H9 (cell line): ENCODE measurements around the gene C1orf226. TPM values are rescaled to one million over a fixed set of nuclear protein-coding genes. Genes with fewer than 3 reads are reported as not detected.
A peak's percentile ranks its signal among the peaks of the same experiment; 100 is the strongest.

Source experiments
- DNase-seq: peaks from one replicate; pipeline ENCODE4 v3.0.0-alpha.2; 2017
- H2AFZ ChIP-seq: one replicate; pipeline ENCODE4 v1.6.1; 2013; ENCODE audit warnings: mild to moderate bottlenecking, low read length, control low read depth, moderate library complexity
- H2AK5ac ChIP-seq: 2 replicates; pipeline ENCODE4 v1.6.1; 2013; ENCODE audit warnings: low read length, control low read depth, mixed read lengths; ENCODE audit not compliant: insufficient read length
- H2BK120ac ChIP-seq: one replicate; pipeline ENCODE4 v1.6.1; 2013; ENCODE audit warnings: low read depth, mild to moderate bottlenecking, low read length, control low read depth, inconsistent platforms; ENCODE audit not compliant: poor library complexity, severe bottlenecking
- H2BK12ac ChIP-seq: 2 replicates; pipeline ENCODE4 v1.6.1; 2013; ENCODE audit warnings: low read length, control low read depth, mixed read lengths, low read depth; ENCODE audit not compliant: insufficient read length
- H2BK15ac ChIP-seq: 2 replicates; pipeline ENCODE4 v1.6.1; 2013; ENCODE audit warnings: low read depth, low read length, control low read depth
- H2BK20ac ChIP-seq: one replicate; pipeline ENCODE4 v1.6.1; 2013; ENCODE audit warnings: low read depth, mild to moderate bottlenecking, low read length, control low read depth, inconsistent platforms; ENCODE audit not compliant: poor library complexity, severe bottlenecking
- H2BK5ac ChIP-seq: 2 replicates; pipeline ENCODE4 v1.6.1; 2013; ENCODE audit warnings: low read length, control low read depth, mixed read lengths; ENCODE audit not compliant: insufficient read length
- H3K14ac ChIP-seq: 2 replicates; pipeline ENCODE4 v1.6.1; 2013; ENCODE audit warnings: low read length, control low read depth; ENCODE audit not compliant: insufficient read depth
- H3K18ac ChIP-seq: 2 replicates; pipeline ENCODE4 v1.6.1; 2013; ENCODE audit warnings: low read depth, mild to moderate bottlenecking, mixed read lengths, low read length, control low read depth; ENCODE audit not compliant: insufficient read length
- H3K23ac ChIP-seq: 2 replicates; pipeline ENCODE4 v1.6.1; 2013; ENCODE audit warnings: low read length, control low read depth, mixed read lengths, low read depth; ENCODE audit not compliant: insufficient read length
- H3K23me2 ChIP-seq: 2 replicates; pipeline ENCODE4 v1.6.1; 2013; ENCODE audit warnings: low read depth, mild to moderate bottlenecking, mixed read lengths, low read length, control low read depth; ENCODE audit not compliant: insufficient read length, poor library complexity, severe bottlenecking
- H3K27ac ChIP-seq: 2 replicates; pipeline ENCODE4 v1.5.1; 2013; ENCODE audit warnings: low read length, control low read depth, mixed read lengths, low read depth; ENCODE audit not compliant: insufficient read length
- H3K27me3 ChIP-seq: 2 replicates; pipeline ENCODE4 v1.6.1; 2013; ENCODE audit warnings: low read length, control low read depth, inconsistent platforms; ENCODE audit not compliant: insufficient read depth
- H3K4ac ChIP-seq: 2 replicates; pipeline ENCODE4 v1.6.1; 2013; ENCODE audit warnings: low read depth, mild to moderate bottlenecking, control low read depth, inconsistent platforms, low read length, moderate library complexity
- H3K4me1 ChIP-seq: 2 replicates; pipeline ENCODE4 v1.6.1; 2013; ENCODE audit warnings: low read length, control low read depth, inconsistent platforms; ENCODE audit not compliant: insufficient read depth
- H3K4me2 ChIP-seq: 2 replicates; pipeline ENCODE4 v1.6.1; 2013; ENCODE audit warnings: low read length, control low read depth, mixed read lengths; ENCODE audit not compliant: insufficient read length, insufficient read depth
- H3K56ac ChIP-seq: 2 replicates; pipeline ENCODE4 v1.6.1; 2013; ENCODE audit warnings: low read depth, mild to moderate bottlenecking, mixed read lengths, low read length, control low read depth; ENCODE audit not compliant: insufficient read length
- H3K79me1 ChIP-seq: 2 replicates; pipeline ENCODE4 v1.6.1; 2013; ENCODE audit warnings: low read depth, mild to moderate bottlenecking, moderate library complexity, low read length, control low read depth, inconsistent platforms; ENCODE audit not compliant: insufficient read depth, poor library complexity, severe bottlenecking
- H3K79me2 ChIP-seq: 2 replicates; pipeline ENCODE4 v1.6.1; 2013; ENCODE audit warnings: low read length, control low read depth, inconsistent platforms; ENCODE audit not compliant: insufficient read depth
- H3K9ac ChIP-seq: 2 replicates; pipeline ENCODE4 v1.6.1; 2013; ENCODE audit warnings: low read length, control low read depth, mixed read lengths; ENCODE audit not compliant: insufficient read length; ENCODE audit errors: extremely low read depth
- H3K9me3 ChIP-seq: one replicate; pipeline ENCODE4 v1.6.1; 2013; ENCODE audit warnings: low read depth, low read length, inconsistent platforms; ENCODE audit not compliant: control insufficient read depth
- H3T11ph ChIP-seq: one replicate; pipeline ENCODE4 v1.6.1; 2013; ENCODE audit warnings: mild to moderate bottlenecking, low read length, control low read depth, inconsistent platforms
- H4K20me1 ChIP-seq: one replicate; pipeline ENCODE4 v1.6.1; 2013; ENCODE audit not compliant: control insufficient read depth, insufficient read length, insufficient read depth
- H4K5ac ChIP-seq: 2 replicates; pipeline ENCODE4 v1.6.1; 2013; ENCODE audit warnings: low read depth, mild to moderate bottlenecking, mixed read lengths, low read length, control low read depth; ENCODE audit not compliant: insufficient read length
- H4K8ac ChIP-seq: replicated peaks from 2 replicates; pipeline ENCODE4 v1.6.1; 2013; ENCODE audit warnings: low read length, control low read depth, mixed read lengths, low read depth; ENCODE audit not compliant: insufficient read length
- H4K91ac ChIP-seq: 2 replicates; pipeline ENCODE4 v1.6.1; 2013; ENCODE audit warnings: low read depth, mild to moderate bottlenecking, moderate library complexity, mixed read lengths, low read length, control low read depth; ENCODE audit not compliant: insufficient read length
- H3K27ac Mint-ChIP-seq, 3 experiments: 2 replicates in 2 of 3; 3 replicates in 1 of 3; pipeline ENCODE4 v1.8.0; 2020 to 2021; ENCODE audit warnings: mixed read lengths in 3 of 3, mild to moderate bottlenecking in 1 of 3, moderate library complexity in 1 of 3
- H3K27me3 Mint-ChIP-seq: 2 replicates; pipeline ENCODE4 v1.8.0; 2021; ENCODE audit warnings: low read depth, mild to moderate bottlenecking, moderate library complexity, mixed read lengths
- H3K36me3 Mint-ChIP-seq, 3 experiments: 2 replicates in 2 of 3; 3 replicates in 1 of 3; pipeline ENCODE4 v1.8.0; 2020 to 2021; ENCODE audit warnings: low read depth in 3 of 3, mixed read lengths in 3 of 3; ENCODE audit not compliant: insufficient read depth in 1 of 3
- H3K4me1 Mint-ChIP-seq, 2 experiments: 2 replicates each; pipeline ENCODE4 v1.8.0; 2020; ENCODE audit warnings: mixed read lengths in 2 of 2
- H3K4me3 Mint-ChIP-seq, 2 experiments: 2 replicates in 1 of 2; 3 replicates in 1 of 2; pipeline ENCODE4 v1.8.0; 2020 to 2021; ENCODE audit warnings: mild to moderate bottlenecking in 2 of 2, mixed read lengths in 2 of 2, moderate library complexity in 1 of 2
- H3K9me3 Mint-ChIP-seq, 2 experiments: 2 replicates in 1 of 2; 3 replicates in 1 of 2; pipeline ENCODE4 v1.8.0; 2020; ENCODE audit warnings: mild to moderate bottlenecking in 2 of 2, mixed read lengths in 2 of 2, moderate library complexity in 1 of 2
- whole genome bisulfite sequencing: extraction: QIAGEN DNeasy Blood & Tissue Kit; methylation state at CpG from one replicate; pipeline ENCODE4 v1.1.7; 2013; ENCODE audit warnings: missing lambda C conversion rate, low lambda C conversion rate, mixed read lengths; ENCODE audit not compliant: insufficient read length; ENCODE audit errors: extremely low coverage; 5-methylcytosine and 5-hydroxymethylcytosine counted together
- total RNA-seq: library from RNA; stranded (reverse); gene quantifications from 2 replicates; pipeline ENCODE4 v1.2.1, GENCODE V29; 2021
- TF ChIP-seq, protein P1 (sequence below): fragments of 200-600 bp; sonication (generic); conservative IDR thresholded peaks from 3 replicates; pipeline ENCODE4 v1.8.0; 2021; ENCODE audit warnings: antibody characterized with exemption, mild to moderate bottlenecking

The C1orf226 gene
- total RNA-seq, 1 experiment from 2014 or later, result 11.5 TPM

DNA sequence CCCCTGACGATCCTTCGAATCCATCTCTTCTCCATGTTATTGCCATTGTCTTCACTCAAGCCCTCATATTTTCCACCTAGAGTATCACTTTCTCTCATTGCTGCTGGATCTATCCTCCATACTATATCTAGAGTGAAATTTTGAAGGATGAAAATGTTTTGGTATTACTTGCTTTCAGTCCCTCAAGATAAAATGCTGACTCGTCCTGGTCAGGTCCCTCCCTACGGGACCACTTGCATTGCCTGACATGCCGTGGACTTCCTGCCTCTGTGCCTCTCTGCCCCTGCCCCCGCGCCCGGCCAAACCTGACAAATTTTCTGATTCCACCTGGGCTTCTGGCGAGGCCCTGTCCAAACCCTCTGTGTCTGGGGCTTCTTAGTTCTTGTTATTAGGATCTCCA is 28.4 kb upstream of the C1orf226 start:
- no peaks in the 10 kb centered on the region for H3K9me3 Mint-ChIP-seq
- Histone ChIP-seq H4K91ac (no peak overlapping the region), H3K14ac (no peak overlapping the region), H2BK20ac (no peak overlapping the region), H2BK5ac (no peak overlapping the region), H4K8ac (no peak overlapping the region), H3K27ac (no peak overlapping the region), H3K9ac (no peak overlapping the region), H3K18ac (no peak overlapping the region), H3K4me1 (peaks cover 4% of the 10 kb centered on the region; the same call in 1 of the 2 replicates), H2AFZ (no peak overlapping the region), H2BK15ac (no peak overlapping the region), H2BK12ac (no peak overlapping the region), H3K9me3 (no peaks in the 10 kb centered on the region), H3K23me2 (no peaks in the 10 kb centered on the region), H3K79me2 (no peaks in the 10 kb centered on the region), H2BK120ac (no peak overlapping the region), H3K23ac (no peak overlapping the region), H3K4ac (no peak overlapping the region), H2AK5ac (no peak overlapping the region), H3K27me3 (no peaks in the 10 kb centered on the region), H3K56ac (no peak overlapping the region), H3K79me1 (no peaks in the 10 kb centered on the region), H3K4me2 (no peak overlapping the region), H3T11ph (no peak overlapping the region), H4K5ac (no peak overlapping the region), H4K20me1 (no peaks in the 10 kb centered on the region)
- H3K4me3 Mint-ChIP-seq, result no peak overlapping the region
- peaks cover 6 to 9% (median 7%) of the 10 kb centered on the region in 3 experiments; a peak in 5 of 7 replicates for H3K36me3 Mint-ChIP-seq
- WGBS, result no CpG with 5 or more reads among the region's 9 CpGs
- peaks cover 18 to 22% of the 10 kb centered on the region in 2 experiments for H3K4me1 Mint-ChIP-seq
- peak overlapping the region in 2 of 3 experiments; percentile 1 to 65; a peak in 3 of 7 replicates for H3K27ac Mint-ChIP-seq
- DNase-seq, result no peak
- TF ChIP-seq, protein P1, sequence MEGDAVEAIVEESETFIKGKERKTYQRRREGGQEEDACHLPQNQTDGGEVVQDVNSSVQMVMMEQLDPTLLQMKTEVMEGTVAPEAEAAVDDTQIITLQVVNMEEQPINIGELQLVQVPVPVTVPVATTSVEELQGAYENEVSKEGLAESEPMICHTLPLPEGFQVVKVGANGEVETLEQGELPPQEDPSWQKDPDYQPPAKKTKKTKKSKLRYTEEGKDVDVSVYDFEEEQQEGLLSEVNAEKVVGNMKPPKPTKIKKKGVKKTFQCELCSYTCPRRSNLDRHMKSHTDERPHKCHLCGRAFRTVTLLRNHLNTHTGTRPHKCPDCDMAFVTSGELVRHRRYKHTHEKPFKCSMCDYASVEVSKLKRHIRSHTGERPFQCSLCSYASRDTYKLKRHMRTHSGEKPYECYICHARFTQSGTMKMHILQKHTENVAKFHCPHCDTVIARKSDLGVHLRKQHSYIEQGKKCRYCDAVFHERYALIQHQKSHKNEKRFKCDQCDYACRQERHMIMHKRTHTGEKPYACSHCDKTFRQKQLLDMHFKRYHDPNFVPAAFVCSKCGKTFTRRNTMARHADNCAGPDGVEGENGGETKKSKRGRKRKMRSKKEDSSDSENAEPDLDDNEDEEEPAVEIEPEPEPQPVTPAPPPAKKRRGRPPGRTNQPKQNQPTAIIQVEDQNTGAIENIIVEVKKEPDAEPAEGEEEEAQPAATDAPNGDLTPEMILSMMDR, result no peak
- no peaks in the 10 kb centered on the region for H3K27me3 Mint-ChIP-seq
